GM21526 (cell line): Measurements from ENCODE around the gene FCHO1.

Source experiments
- ATAC-seq: cut with Tn5 transposase; IDR thresholded peaks from one replicate; pipeline ENCODE4 v1.9.1; 2021; ENCODE audit warnings: moderate library complexity; ENCODE audit not compliant: unreplicated experiment, low FRiP score

The FCHO1 gene

DNA sequence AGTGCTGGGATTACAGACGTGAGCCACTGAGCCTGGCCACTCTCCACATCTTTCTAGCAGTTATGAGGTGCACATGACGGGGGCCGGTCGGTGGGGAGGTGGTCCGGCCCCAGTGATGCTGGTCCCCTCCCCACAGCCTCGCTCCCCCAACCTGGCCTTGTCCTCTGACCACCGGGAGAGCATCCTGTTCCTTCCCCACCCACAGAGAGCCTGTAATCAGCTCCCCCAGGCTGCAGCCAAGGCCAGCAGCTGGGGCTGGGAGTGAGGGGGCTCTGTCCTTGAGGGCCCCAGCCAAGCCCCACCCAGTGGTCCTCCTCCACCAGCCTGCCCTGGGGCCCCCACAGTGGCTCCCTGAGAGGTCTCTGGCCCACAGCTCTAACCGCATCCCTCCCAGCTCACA, 73.1 kb downstream of the FCHO1 start:
- ATAC-seq = no peak

DNA sequence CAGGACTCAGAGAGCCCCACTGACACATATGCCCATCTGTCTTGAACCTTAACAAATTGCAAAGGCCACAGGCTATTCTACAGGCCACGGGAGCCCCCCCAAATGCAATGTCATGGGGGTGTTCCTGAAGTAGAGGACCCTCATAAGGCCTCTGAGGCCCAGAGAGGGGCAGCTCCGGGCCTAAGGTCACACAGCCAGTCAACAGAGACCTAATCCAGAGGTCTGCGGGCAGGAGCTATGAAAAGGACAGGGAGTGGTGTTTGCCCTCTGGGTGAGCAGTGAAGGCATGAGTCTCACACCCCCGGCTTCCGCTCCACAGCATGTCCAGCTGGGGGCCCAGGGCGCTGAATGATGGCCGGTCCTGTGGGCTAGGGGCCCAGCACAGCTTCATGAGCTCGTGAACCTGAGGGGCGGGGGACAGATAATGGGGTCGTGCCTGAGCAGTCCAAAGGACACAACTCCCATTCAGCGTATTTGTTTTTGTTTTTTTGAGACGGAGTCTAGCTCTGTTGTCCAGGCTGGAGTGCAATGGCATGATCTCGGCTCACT, 75.3 kb downstream of the FCHO1 start:
- ATAC-seq = no peak

DNA sequence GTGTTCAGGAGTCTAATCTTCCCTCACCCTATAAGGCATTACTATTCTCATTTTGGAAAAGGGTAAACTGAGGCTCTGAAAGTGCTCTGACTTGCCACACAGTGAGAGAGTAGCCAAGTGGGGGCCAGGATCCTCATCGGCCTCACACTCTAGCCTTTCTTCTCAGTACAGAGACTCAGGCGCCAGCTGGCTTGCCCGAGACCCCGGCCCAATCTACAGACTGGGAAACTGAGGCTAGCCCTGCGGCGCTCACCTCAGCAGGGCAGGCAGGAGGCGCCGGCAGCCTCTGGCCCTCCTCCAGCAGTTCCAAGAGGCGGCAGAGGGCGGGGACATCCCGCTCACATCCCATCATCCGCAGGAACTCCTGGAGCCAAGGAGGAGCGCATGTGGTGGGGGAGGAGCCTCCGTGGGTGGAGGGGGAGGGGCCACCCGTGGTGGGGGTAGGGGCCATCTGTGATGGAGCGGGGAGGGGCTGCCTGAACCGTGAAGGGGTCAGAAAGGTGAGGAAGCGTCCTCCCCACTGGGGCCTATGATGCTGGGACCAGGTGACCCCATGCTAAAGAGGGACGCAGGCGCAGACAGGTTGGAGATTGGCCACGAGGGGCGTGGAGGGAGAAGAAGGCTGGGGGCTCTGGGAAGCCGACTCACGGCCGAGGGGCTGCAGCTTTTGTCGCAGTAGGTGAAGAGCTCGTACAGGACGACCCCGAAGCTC, 78.7 kb downstream of the FCHO1 start:
- ATAC-seq = no peak

DNA sequence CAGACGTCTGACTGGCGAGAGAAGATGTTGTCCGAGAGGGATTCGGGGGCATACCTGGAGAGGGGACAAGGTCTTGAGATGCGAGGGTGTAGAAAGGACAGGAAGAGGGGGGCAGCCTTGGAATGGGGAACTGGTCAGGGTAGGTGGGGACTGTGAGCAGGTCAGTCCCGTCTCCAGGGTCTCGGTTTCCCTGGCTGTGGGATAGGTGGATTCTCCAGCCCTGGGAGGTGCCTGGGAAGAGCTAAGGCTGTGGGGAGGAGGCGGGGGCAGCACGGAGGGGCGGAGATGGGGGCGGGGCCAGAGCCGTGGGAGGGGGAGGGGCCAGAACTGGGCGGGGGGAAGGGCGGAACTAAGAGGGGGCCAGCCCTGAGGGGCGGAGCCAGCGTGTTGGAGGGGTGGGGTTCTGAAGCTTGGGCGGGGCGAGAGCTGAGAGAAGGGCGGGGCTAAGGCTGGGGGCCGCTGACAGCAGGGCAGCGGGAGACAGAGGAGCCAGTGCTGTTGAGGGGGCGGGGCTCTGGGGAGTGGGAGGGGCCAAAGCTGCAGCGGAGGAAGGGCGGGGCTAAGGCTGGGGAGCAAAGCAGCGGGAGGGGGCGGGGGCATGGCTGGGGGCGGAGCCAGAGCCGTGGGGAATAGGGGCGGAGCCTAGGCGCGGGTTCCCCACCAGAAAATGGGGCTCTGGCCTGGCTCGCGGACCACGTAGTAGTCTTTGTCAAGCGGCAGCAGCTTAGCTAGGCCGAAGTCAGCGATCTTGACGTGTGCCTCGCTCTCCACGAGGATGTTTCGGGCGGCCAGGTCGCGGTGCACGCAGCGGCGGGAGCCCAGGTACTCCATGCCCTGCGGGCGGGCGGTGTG, 79.5 kb downstream of the FCHO1 start:
- ATAC-seq = no peak

- ATAC-seq = no peak
Measured at GRCh38 chr19:17831419-17831888, 80.2 kb downstream of the FCHO1 start.

- no peak for ATAC-seq
Measured at GRCh38 chr19:17832443-17833208, 81.3 kb downstream of the FCHO1 start.

DNA sequence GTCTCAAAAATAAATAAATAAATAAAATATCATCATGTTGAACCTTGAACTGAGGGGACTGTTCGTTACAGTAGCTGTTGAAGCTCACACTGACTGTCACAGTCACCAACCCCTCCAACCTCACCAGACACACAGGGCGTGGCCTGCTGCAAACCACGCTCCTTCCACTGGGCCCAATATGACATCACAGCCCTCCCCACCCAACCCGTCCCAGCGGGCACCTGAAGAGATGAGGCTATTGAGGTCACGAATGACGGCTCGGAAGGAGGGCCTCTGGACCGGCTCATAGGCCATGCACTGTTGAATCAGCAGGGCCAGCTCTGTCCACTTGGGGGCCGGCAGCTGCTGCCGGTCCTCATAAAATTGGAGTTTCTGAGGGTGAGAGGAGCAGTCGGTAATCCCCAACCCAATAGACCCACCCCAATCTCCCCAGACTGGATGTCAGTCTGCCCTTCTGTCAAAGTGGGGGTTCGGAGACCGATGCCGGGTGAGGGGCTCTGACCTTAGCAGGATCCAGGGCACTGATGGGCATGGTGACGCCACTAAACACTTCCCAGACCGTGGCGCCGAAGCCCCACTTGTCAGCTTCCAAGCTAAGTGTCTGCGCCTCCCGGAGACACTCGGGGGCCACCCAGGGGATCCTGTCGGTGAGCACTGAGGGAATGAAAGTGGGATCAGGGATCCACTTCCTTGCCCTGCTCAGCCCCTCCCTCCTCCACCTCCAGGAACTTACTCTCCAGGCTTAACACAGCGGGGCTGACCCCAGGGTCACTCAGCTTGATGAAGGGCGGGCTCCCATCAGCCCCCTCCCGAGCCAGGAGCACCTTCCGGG, 83.3 kb downstream of the FCHO1 start:
- no peak for ATAC-seq

- no peak for ATAC-seq
Measured at GRCh38 chr19:17835182-17836006, 84.1 kb downstream of the FCHO1 start.

- ATAC-seq = no peak
Measured at GRCh38 chr19:17836530-17836929, 85.3 kb downstream of the FCHO1 start.

DNA sequence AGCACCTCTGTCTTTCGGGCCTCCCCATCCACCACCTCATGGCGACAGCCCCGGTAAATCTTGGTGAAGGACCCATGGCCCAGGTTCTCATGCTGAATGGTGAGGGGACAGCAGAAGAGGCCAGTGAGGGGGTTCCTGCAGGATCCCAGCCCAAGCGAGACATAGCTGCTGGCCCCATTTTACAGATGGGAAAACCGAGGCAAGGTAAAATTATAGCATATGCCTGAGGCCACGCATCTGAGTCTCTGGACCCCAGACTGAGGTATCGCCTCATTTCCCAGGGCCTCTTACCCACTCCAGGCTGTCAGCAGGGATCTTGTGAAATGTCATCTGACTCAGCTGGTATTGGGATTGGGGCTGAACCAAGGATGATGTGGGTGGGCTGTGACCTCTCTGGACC, 86.7 kb downstream of the FCHO1 start:
- ATAC-seq = no peak
